Muscle layer of duodenum (tissue), 2 donors: ENCODE results near the gene MPHOSPH9.

Source experiments
- H3K27ac ChIP-seq: one replicate; pipeline ENCODE4 v1.7.0; 2013; ENCODE audit warnings: mild to moderate bottlenecking, low read length
- H3K27me3 ChIP-seq: one replicate; pipeline ENCODE4 v1.7.0; 2013; ENCODE audit warnings: low read depth, mild to moderate bottlenecking, control low read depth, low read length
- H3K36me3 ChIP-seq, 2 donors: one replicate each; pipeline ENCODE4 v1.7.0; 2013; ENCODE audit warnings: low read length in 2 of 2, control low read depth in 1 of 2, mild to moderate bottlenecking in 1 of 2; ENCODE audit not compliant: insufficient read depth in 2 of 2, control insufficient read depth in 1 of 2
- H3K4me1 ChIP-seq, 2 donors: one replicate each; pipeline ENCODE4 v1.7.0; 2013; ENCODE audit warnings: low read length in 2 of 2, mild to moderate bottlenecking in 2 of 2, control low read depth in 1 of 2, moderate library complexity in 1 of 2; ENCODE audit not compliant: insufficient read depth in 2 of 2, control insufficient read depth in 1 of 2
- H3K4me3 ChIP-seq, 2 donors: one replicate each; pipeline ENCODE4 v1.7.0; 2013; ENCODE audit warnings: low read length in 2 of 2, low read depth in 1 of 2, mild to moderate bottlenecking in 1 of 2
- H3K9me3 ChIP-seq, 2 donors: one replicate each; pipeline ENCODE4 v1.7.0; 2013; ENCODE audit warnings: low read length in 2 of 2, control low read depth in 1 of 2, mild to moderate bottlenecking in 1 of 2; ENCODE audit not compliant: control insufficient read depth in 1 of 2
- donor health status: healthy.

Gene MPHOSPH9

DNA sequence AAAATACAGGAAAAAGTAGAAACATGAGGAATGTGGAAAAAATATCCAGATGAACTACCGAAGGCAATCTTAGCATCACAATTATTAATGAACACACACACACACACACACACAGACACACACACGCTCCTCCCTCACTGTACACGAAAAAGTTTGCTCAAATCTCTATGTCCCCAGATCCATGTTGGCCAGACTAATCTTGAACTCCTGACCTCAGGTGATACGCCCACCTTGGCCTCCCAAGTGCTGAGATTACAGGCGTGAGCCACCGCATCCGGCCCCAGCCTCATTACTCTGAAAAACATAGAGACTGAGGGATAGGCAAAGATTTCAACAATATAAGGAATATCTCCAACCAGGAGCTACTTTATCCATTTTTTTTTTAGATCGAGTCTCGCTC, 99.2 kb downstream of the MPHOSPH9 start:
- H3K4me1 ChIP-seq, result peaks cover 6 to 13% of the 10 kb centered on the region in 2 donors
- H3K27me3 ChIP-seq, result no peaks in the 10 kb centered on the region
- no peaks in the 10 kb centered on the region for H3K36me3 ChIP-seq
- no peaks in the 10 kb centered on the region for H3K9me3 ChIP-seq
- H3K4me3 ChIP-seq, result no peak overlapping the region
- no peak overlapping the region for H3K27ac ChIP-seq

- H3K4me3 ChIP-seq, result no peak overlapping the region
- peak overlapping the region; percentile 10 for H3K27ac ChIP-seq
- H3K9me3 ChIP-seq, result no peaks in the 10 kb centered on the region
- H3K4me1 ChIP-seq, result peaks cover 6 to 13% of the 10 kb centered on the region in 2 donors
- no peaks in the 10 kb centered on the region for H3K36me3 ChIP-seq
- no peaks in the 10 kb centered on the region for H3K27me3 ChIP-seq
These were observed 99.9 kb downstream of the MPHOSPH9 start for GRCh38 chr12:123132951-123133619.

DNA sequence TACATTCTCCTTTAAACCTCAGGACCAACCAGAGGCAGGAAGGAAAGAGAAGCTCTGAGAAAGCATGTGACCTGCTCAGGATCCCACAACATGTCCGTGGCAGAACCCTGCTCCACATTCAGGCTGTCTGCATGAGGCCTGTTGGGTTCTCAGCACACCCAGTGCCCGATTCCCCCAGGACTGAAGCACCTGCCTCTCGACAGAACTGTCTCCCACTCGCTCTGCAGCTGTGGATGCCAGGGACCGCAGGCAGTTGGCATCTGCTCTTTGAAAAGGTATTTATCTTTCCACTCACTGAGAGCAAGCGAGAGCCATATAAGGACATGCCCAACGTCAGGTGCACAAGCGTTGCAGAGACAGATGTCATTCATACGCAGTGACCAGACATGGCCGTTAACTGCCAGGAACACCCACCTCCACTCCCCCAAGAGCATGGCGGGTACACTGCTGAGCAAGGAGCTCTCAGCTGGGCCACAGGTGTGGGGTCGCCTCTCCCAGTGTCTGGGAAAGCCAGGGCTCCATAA, 101.0 kb downstream of the MPHOSPH9 start:
- Histone ChIP-seq H3K27me3 (no peaks in the 10 kb centered on the region), H3K9me3 (no peaks in the 10 kb centered on the region), H3K4me1 (peaks cover 6 to 13% of the 10 kb centered on the region in 2 donors), H3K27ac (peak overlapping the region; percentile 10), H3K4me3 (no peak overlapping the region), H3K36me3 (no peaks in the 10 kb centered on the region)

DNA sequence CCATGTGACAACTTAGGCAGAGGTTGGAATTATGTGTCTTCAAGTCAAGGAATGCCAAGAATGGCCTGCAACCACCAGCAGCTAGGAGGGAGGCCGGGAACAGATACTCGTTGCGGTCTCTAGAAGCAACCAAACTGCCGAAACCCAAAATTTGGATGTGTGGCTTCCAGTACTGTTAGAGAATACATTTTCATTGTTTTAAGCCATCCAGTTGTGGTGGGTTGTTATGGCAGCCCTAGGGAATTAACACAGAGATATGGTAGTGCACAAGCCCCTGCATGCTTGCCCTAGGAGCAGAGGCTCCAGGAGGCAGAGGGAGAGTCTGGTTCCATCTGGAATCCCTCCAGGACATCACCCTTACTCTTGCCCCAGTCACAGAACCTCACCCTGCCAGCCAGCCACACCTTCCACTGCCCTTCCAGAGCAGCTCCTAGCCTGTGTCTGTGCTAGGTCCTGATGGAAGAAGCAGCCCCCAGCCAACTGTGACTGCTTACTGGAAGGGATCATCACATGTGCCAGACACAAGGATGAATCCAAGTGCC, 101.6 kb downstream of the MPHOSPH9 start:
- H3K27ac ChIP-seq, result peak overlapping the region; percentile 10
- H3K36me3 ChIP-seq, result no peaks in the 10 kb centered on the region
- H3K27me3 ChIP-seq, result no peaks in the 10 kb centered on the region
- no peaks in the 10 kb centered on the region for H3K9me3 ChIP-seq
- H3K4me3 ChIP-seq, result no peak overlapping the region
- peaks cover 6 to 17% of the 10 kb centered on the region in 2 donors for H3K4me1 ChIP-seq

GRCh38 chr12:123129621-123130020, 103.3 kb downstream of the MPHOSPH9 start:
- Histone ChIP-seq H3K27me3 (no peaks in the 10 kb centered on the region), H3K9me3 (no peaks in the 10 kb centered on the region), H3K4me1 (peaks cover 6 to 22% of the 10 kb centered on the region in 2 donors), H3K27ac (no peak overlapping the region), H3K4me3 (no peak overlapping the region), H3K36me3 (no peaks in the 10 kb centered on the region)

DNA sequence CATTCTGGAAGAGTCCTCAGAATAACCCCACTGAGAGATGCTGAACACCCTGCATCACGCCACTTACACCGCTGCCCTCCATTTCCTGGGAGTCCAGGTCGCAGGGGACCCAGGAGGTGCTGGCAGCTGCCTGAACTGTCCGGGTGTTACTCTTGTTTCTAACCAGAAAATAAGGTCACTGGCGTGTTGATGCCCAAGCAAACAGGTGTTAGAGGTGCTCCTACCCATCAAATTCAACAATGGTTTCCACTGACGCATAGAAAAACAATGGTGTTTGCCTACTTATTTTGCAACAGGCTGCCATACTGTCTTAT, 105.8 kb downstream of the MPHOSPH9 start:
- no peaks in the 10 kb centered on the region for H3K9me3 ChIP-seq
- no peak overlapping the region for H3K27ac ChIP-seq
- H3K4me3 ChIP-seq, result no peak overlapping the region
- peaks cover 0 to 20% of the 10 kb centered on the region in 2 donors for H3K4me1 ChIP-seq
- H3K36me3 ChIP-seq, result no peaks in the 10 kb centered on the region
- H3K27me3 ChIP-seq, result no peaks in the 10 kb centered on the region

GRCh38 chr12:123126294-123127181, 106.4 kb downstream of the MPHOSPH9 start:
- Histone ChIP-seq H3K36me3 (no peaks in the 10 kb centered on the region), H3K27me3 (no peaks in the 10 kb centered on the region), H3K4me3 (no peak overlapping the region), H3K27ac (no peak overlapping the region), H3K4me1 (peaks cover 0 to 14% of the 10 kb centered on the region in 2 donors), H3K9me3 (no peaks in the 10 kb centered on the region)

- Histone ChIP-seq H3K27ac (no peak overlapping the region), H3K4me3 (no peak overlapping the region), H3K4me1 (peaks cover 6 to 16% of the 10 kb centered on the region in 2 donors), H3K27me3 (no peaks in the 10 kb centered on the region), H3K36me3 (no peaks in the 10 kb centered on the region), H3K9me3 (no peaks in the 10 kb centered on the region)
These were observed 110.3 kb downstream of the MPHOSPH9 start for GRCh38 chr12:123122626-123123025.

DNA sequence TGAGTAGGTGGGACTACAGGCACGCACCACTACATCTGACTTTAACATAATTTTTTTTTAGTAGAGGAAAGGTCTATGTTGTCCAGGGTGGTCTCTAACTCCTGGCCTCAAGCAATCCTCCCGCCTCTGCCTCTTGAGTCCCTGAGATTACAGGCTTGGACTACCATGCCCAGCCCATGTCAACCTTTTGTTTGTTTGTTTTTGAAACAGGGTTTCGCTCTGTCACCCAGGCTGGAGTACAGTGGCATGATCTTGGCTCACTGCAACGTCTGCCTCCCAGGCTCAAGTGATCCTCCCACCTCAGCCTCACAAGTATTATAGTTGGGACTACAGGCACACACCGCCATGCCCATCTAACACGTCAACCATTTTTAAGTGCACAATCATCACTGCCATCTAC, 111.3 kb downstream of the MPHOSPH9 start:
- Histone ChIP-seq H3K36me3 (no peaks in the 10 kb centered on the region), H3K27me3 (no peaks in the 10 kb centered on the region), H3K27ac (no peak overlapping the region), H3K4me3 (no peak overlapping the region), H3K9me3 (no peaks in the 10 kb centered on the region), H3K4me1 (peaks cover 6 to 18% of the 10 kb centered on the region in 2 donors)

GRCh38 chr12:123120452-123121166, 112.3 kb downstream of the MPHOSPH9 start:
- H3K9me3 ChIP-seq, result no peaks in the 10 kb centered on the region
- no peaks in the 10 kb centered on the region for H3K27me3 ChIP-seq
- peaks cover 12 to 21% of the 10 kb centered on the region in 2 donors for H3K4me1 ChIP-seq
- no peaks in the 10 kb centered on the region for H3K36me3 ChIP-seq
- no peak overlapping the region for H3K4me3 ChIP-seq
- H3K27ac ChIP-seq, result no peak overlapping the region

- Histone ChIP-seq H3K4me1 (peaks cover 16 to 27% of the 10 kb centered on the region in 2 donors), H3K4me3 (no peak overlapping the region), H3K36me3 (no peaks in the 10 kb centered on the region), H3K27me3 (no peaks in the 10 kb centered on the region), H3K27ac (no peak overlapping the region), H3K9me3 (no peaks in the 10 kb centered on the region)
These were observed 113.1 kb downstream of the MPHOSPH9 start for GRCh38 chr12:123119808-123120207.
